ENCODE results near the gene MT2A.

Gene MT2A

DNA sequence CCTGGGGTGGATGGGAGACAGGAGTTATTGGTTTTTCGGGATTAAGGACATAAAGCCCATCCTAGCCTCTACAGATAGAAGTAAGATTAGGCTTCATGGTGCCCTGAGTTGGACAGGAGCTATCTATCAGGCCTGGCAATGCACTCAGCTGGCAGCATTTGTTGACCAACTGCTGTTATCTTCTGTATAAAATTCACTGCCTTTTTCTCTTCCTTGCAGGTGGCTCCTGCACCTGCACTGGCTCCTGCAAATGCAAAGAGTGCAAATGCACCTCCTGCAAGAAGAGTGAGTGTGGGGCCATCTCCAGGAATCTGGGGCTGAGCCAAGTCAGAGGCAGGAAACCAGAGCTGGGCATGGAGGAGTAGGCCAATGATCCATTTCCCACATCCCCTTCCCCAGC is 30.7 kb downstream of the MT2A start:
- DNase-seq = no peak

- DNase-seq = no peak
These were observed 31.7 kb downstream of the MT2A start for GRCh38 chr16:56640076-56640475.

DNA sequence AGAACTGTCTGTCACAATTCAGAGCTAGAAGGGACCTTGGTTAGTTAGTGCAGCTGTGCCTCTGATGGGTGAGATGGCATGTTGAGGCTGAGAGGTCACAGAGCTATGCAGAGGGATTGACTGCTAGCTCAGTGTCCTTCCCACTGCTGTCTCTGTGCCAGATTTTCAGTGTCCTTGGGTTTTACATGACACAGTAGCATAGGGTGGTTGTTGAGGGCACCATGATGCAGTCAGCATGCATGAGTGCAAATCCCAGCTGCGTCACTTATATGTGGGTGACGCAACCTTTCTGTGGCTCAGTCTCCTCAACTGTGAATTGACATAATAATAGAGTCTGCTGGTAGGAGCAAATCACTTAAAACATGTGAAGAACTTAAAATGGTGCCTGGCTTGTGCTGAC is 32.8 kb downstream of the MT2A start:
- no peak for DNase-seq

DNA sequence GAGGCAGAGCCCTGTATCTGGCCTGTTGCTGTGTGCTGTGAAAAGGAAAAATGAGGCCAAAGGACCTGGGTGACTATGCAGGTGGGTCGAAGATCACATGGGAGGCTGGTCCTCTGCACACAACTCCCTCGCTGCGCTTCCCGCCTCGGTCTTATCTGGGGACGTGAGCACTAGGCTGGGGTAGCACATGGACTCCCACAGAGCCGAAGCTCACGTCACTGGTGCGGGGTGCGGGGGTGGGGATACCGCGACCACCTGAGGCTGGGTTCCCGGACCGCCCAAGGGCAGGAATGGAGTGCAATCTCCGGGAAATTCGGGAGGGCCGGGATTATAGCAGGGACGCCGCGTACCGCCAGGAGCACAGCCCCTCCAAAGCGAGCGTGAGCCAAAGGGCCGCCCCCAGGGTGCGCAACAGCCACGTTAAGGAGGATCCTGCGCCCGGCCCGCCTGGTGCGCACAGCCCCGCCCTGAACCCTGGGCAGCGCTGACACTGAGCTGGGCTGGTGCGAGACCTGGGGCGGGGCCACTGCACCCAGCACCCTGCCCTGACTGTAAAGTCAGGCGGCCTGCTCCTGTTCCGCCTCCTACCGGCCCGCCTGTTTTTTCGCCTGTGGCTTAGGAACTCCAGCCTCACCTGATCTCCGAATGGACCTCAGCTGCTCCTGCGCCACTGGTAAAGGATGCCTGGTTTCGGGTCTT is 34.8 kb downstream of the MT2A start:
- no peak for DNase-seq

DNA sequence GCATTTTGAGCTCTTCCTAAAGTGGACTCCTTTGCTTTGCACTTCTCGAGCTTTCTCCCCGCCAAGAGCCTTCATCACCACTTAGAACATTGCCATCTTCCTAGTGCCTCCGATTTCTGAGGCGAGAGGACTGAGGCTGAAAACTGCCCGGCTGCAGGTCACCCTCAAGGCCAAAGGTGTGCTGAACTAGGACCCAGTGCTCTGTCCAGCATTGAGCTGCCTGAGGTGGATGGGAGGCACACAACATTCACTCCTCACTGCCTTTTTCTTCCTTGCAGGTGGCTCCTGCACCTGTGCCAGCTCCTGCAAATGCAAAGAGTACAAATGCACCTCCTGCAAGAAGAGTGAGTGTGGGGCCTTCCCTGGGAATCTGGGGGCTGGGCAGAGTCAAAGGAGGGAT is 35.4 kb downstream of the MT2A start:
- DNase-seq = no peak

DNA sequence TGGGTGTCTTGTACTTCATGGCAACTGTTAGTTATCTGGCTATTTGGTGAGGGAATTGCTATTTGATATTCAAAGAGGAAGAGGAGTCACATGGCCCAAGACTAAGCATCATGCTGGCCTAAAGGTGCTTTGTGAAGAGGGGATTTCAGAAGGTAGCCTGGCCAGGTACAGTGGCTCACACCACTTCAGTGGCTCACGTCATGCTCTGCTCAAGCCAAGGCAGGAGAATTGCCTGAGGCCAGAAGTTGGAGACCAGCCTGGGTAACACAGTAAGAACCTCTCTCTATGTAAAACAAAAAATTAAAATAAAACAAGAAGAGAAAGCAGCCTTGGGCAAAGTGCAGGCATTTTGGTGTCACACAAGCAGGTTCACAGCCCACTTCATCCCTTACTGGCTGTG is 36.9 kb downstream of the MT2A start:
- DNase-seq = no peak

DNA sequence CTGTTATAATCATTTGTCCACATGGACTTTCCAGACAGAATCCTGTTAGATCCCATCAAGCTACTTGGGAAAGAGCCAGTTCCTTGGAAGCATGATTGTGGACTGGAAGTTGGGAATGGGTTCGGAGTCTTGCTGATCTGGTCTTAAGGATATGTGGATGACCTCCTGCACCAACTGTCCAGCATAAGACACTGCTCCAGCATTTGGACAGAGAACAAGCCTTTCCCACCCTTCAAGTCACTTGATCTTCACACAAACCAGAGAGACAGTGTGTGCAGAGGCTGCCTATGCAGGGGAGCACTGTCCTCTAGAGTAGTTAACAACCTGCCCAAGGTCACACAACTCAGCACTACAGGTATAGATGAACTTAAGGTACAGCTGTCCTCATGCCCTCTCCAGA is 37.5 kb downstream of the MT2A start:
- DNase-seq = no peak

DNA sequence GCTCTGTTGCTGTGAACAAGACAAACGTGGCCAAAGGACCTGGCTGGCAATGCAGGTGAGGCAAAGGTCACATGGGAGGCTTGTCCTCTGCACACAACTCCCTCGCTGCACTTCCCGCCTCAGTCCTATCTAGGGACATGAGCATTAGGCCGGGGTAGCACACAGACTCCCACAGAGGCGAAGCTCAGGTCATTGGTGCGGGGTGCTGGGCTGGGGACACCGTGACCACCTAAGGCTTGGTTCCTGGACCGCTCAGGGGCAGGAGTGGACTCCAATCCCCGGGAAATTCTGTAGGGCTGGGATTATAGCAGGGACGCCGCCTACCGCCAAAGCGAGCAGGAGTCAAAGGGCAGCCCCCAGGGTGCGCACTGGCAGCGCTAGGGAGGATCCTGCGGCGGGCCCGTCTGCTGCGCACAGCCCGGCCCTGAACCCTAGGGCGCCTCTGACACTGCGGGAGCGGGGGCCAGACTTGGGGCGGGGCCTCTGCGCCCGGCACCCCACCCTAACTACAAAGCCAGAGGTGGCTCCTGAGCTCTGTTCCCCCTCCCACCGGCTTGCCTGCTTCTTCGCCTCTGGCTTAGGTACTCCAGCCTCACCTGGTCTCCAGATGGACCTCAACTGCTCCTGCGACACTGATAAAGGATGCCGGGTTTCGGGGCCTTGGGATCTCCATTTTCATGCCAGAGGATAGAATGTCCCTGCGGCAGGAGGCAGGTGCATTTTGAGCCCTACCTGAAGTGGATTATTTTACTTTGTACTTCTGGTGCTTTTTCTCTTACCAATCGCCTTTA is 39.5 kb downstream of the MT2A start:
- DNase-seq = no peak

GRCh38 chr16:56649271-56649670 is 40.9 kb downstream of the MT2A start:
- no peak for DNase-seq

DNA sequence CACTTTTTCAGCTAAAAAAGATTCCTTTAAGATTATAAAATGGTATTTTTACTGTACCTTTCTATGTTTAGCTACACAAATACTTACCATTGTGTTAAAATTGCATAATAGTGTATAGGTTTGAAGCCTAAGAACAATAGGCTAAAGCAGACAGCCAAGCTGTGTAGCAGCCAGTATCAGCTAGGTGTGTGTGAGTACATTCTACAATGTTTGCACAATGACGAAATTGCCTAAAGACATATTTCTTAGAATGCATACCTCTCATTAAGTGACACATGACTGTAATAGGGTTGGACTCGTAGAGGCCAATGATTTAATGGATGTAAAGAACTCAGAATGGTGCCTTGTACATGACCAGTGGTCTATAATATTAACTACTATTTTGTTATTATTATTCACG is 41.4 kb downstream of the MT2A start:
- DNase-seq = no peak

GRCh38 chr16:56651586-56651985 is 43.2 kb downstream of the MT2A start, which contains the start of gene MT1B:
MT1B (plus strand) TSS chr16:56651886; CDS start chr16:56651954, 68 bp downstream.
- DNase-seq = no peak

- no peak for DNase-seq
These were observed 44.2 kb downstream of the MT2A start for GRCh38 chr16:56652600-56652999.

- DNase-seq = no peak
These were observed 44.8 kb downstream of the MT2A start for GRCh38 chr16:56653218-56653617.

- peak; percentile 84 for DNase-seq
These were observed 49.4 kb downstream of the MT2A start, which contains the start of gene MT1F for GRCh38 chr16:56657555-56658326. MT1F (plus strand) TSS chr16:56657959; CDS start chr16:56658059, 100 bp downstream.

DNA sequence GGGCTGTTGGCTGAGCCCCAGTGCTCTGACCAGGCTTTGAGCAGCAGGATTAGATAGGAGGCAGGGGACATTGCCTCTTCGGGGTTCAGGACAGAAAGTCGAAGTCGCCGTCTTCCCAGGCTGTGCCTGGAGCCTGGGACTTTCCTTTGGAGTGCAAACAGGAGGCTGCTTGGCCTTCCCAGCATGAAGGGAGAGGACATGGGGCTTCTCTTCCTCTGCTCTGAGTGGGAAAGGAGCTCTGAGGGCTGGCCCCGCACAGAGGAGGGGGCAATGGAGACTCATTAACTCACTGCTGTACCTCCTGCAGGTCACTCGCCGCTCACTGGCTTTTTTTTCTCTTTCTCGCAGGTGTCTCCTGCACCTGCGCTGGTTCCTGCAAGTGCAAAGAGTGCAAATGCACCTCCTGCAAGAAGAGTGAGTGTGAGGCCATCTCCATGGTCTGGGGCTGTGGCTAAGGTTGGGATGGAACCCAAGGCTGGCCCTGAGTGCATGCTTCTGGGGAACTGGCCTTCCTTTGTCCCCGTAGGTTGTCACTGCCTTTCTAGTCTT is 50.0 kb downstream of the MT2A start:
- DNase-seq = no peak
